Sigmoid colon (tissue), 4 donors: ENCODE data around the gene ZRANB1.

Experiments used
- POLR2AphosphoS5 ChIP-seq, 4 donors: sonication (generic); formaldehyde crosslinking; IDR thresholded peaks; one replicate each; pipeline ENCODE4 v1.6.1; 2017; ENCODE audit warnings: antibody characterized with exemption in 4 of 4
- TF ChIP-seq, protein P1 (sequence below), 4 experiments: fragments of 450-650 bp in 3 of 4; fragments of 200-600 bp in 1 of 4; IDR thresholded peaks; one replicate each; pipeline ENCODE4 v1.5.1; 2016 to 2019; ENCODE audit warnings: antibody characterized with exemption in 4 of 4, mild to moderate bottlenecking in 3 of 4, moderate library complexity in 2 of 4

- TF ChIP-seq, protein P1, sequence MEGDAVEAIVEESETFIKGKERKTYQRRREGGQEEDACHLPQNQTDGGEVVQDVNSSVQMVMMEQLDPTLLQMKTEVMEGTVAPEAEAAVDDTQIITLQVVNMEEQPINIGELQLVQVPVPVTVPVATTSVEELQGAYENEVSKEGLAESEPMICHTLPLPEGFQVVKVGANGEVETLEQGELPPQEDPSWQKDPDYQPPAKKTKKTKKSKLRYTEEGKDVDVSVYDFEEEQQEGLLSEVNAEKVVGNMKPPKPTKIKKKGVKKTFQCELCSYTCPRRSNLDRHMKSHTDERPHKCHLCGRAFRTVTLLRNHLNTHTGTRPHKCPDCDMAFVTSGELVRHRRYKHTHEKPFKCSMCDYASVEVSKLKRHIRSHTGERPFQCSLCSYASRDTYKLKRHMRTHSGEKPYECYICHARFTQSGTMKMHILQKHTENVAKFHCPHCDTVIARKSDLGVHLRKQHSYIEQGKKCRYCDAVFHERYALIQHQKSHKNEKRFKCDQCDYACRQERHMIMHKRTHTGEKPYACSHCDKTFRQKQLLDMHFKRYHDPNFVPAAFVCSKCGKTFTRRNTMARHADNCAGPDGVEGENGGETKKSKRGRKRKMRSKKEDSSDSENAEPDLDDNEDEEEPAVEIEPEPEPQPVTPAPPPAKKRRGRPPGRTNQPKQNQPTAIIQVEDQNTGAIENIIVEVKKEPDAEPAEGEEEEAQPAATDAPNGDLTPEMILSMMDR (IDR thresholded peaks at IDR 0.05) = no peak
- no peak for TF ChIP-seq POLR2AphosphoS5 (IDR thresholded peaks at IDR 0.05)
Observed at GRCh38 chr10:124944982-124945381, 3.1 kb downstream of the ZRANB1 start.
